Caco-2 (cell line): ENCODE results near the gene HASPIN. TPM values are rescaled to one million over a fixed set of nuclear protein-coding genes. Genes with fewer than 3 reads are reported as not detected.

Source experiments
- BruUV-seq: library from RNA; stranded (reverse); fragments of 400-500 nt; replicated peaks from 2 replicates; lab custom pipeline; 2021; lab: Mats Ljungman, UMichigan
- CTCF ChIA-PET: fragments of 300-600 bp; sonication (Branson Sonifier 250); formaldehyde crosslinking; loops from one replicate; lab custom pipeline; 2022; ENCODE audit warnings: antibody characterized with exemption; lab: Charles Lee
- POLR2A ChIA-PET: fragments of 300-600 bp; sonication (Branson Sonifier 250); formaldehyde crosslinking; loops from one replicate; lab custom pipeline; 2022; ENCODE audit warnings: antibody characterized with exemption; lab: Charles Lee
- DNase-seq, 2 experiments: peaks; one replicate each; pipeline versions ENCODE4 v3.0.0 to v3.0.0-alpha.2; 2020 to 2022
- H3K27me3 ChIP-seq: replicated peaks from 2 replicates; pipeline ENCODE4 v1.6.0; 2011; ENCODE audit warnings: low read length; ENCODE audit not compliant: control insufficient read depth, insufficient read depth
- H3K36me3 ChIP-seq: 2 replicates; pipeline ENCODE4 v1.5.1; 2011; ENCODE audit warnings: low read length; ENCODE audit not compliant: control insufficient read depth, insufficient read depth
- H3K4me1 ChIP-seq: fragments of 250-450 bp; sonication (Bioruptor Pico); 2 replicates; pipeline ENCODE4 v1.5.1; 2020; ENCODE audit warnings: mild to moderate bottlenecking
- H3K4me3 ChIP-seq: 2 replicates; pipeline ENCODE4 v1.5.1; 2011; ENCODE audit warnings: low read depth, mild to moderate bottlenecking, control low read depth, low read length
- H3K9me3 ChIP-seq: fragments of 250-450 bp; sonication (Bioruptor Pico); 2 replicates; pipeline ENCODE4 v1.5.1; 2020; ENCODE audit warnings: mild to moderate bottlenecking, moderate library complexity
- H3K27ac Mint-ChIP-seq: one replicate; pipeline ENCODE4 v1.8.0; 2022; ENCODE audit warnings: mixed read lengths; ENCODE audit not compliant: unreplicated experiment
- H3K27me3 Mint-ChIP-seq: one replicate; pipeline ENCODE4 v1.8.0; 2022; ENCODE audit warnings: mixed read lengths; ENCODE audit not compliant: insufficient read depth, unreplicated experiment
- H3K36me3 Mint-ChIP-seq: one replicate; pipeline ENCODE4 v1.8.0; 2022; ENCODE audit warnings: mild to moderate bottlenecking, mixed read lengths; ENCODE audit not compliant: insufficient read depth, unreplicated experiment
- H3K4me1 Mint-ChIP-seq: one replicate; pipeline ENCODE4 v1.8.0; 2022; ENCODE audit warnings: low read depth, mixed read lengths; ENCODE audit not compliant: unreplicated experiment
- H3K4me3 Mint-ChIP-seq: one replicate; pipeline ENCODE4 v1.8.0; 2022; ENCODE audit warnings: mild to moderate bottlenecking, moderate library complexity, mixed read lengths; ENCODE audit not compliant: unreplicated experiment
- H3K9me3 Mint-ChIP-seq: one replicate; pipeline ENCODE4 v1.8.0; 2022; ENCODE audit warnings: mixed read lengths; ENCODE audit not compliant: unreplicated experiment
- CTCF ChIP-seq, 2 experiments: fragments of 200-600 bp in 1 of 2; IDR thresholded peaks; 1 replicate in 1 of 2; 2 replicates in 1 of 2; pipeline versions ENCODE4 v1.5.1 to v1.8.0; 2011 to 2022; ENCODE audit warnings: antibody characterized with exemption in 1 of 2, control low read depth in 1 of 2, inconsistent platforms in 1 of 2, low read depth in 1 of 2, low read length in 1 of 2, mild to moderate bottlenecking in 1 of 2, moderate library complexity in 1 of 2; ENCODE audit not compliant: insufficient read depth in 1 of 2, severe bottlenecking in 1 of 2, unreplicated experiment in 1 of 2
- intact Hi-C: fragments of 100-400 bp; cut with micrococcal nuclease; formaldehyde crosslinking; loops from one replicate; pipeline ENCODE4 v1.10.0; 2022; ENCODE audit not compliant: unreplicated experiment
- total RNA-seq: library from RNA; stranded (reverse); gene quantifications from 2 replicates; pipeline ENCODE4 v1.2.3, GENCODE V29; 2022

The HASPIN gene
- total RNA-seq, 1 experiment from 2014 or later, result 9.5 TPM

GRCh38 chr17:3762922-3763776 is 39.4 kb downstream of the HASPIN start:
- no peaks in the 10 kb centered on the region for H3K27me3 Mint-ChIP-seq
- intact Hi-C loops, result no loop called here
- POLR2A ChIA-PET, result no interaction called here
- no peak overlapping the region for H3K4me3 Mint-ChIP-seq
- Histone ChIP-seq H3K4me3 (no peak overlapping the region), H3K9me3 (no peaks in the 10 kb centered on the region), H3K4me1 (no peaks in the 10 kb centered on the region), H3K36me3 (no peaks in the 10 kb centered on the region), H3K27me3 (no peaks in the 10 kb centered on the region)
- BruUV-seq, result no TSS peak
- peaks cover 9% of the 10 kb centered on the region for H3K9me3 Mint-ChIP-seq
- peaks cover 5% of the 10 kb centered on the region for H3K36me3 Mint-ChIP-seq
- no peak overlapping the region for H3K27ac Mint-ChIP-seq
- DNase-seq, result no peak
- TF ChIP-seq CTCF (IDR thresholded peaks at IDR 0.05; ENCODE audit: insufficient read depth in 1 of 2, low read depth in 1 of 2, low read length in 1 of 2, severe bottlenecking in 1 of 2, unreplicated experiment in 1 of 2), result no peak
- CTCF ChIA-PET, result no interaction called here
- H3K4me1 Mint-ChIP-seq, result no peaks in the 10 kb centered on the region

- H3K4me3 Mint-ChIP-seq, result no peak overlapping the region
- no peaks in the 10 kb centered on the region for H3K27me3 ChIP-seq
- no peak overlapping the region for H3K27ac Mint-ChIP-seq
- H3K36me3 Mint-ChIP-seq, result peaks cover 5% of the 10 kb centered on the region
- no TSS peak for BruUV-seq
- no peaks in the 10 kb centered on the region for H3K27me3 Mint-ChIP-seq
- TF ChIP-seq CTCF (IDR thresholded peaks at IDR 0.05; ENCODE audit: insufficient read depth in 1 of 2, low read depth in 1 of 2, low read length in 1 of 2, severe bottlenecking in 1 of 2, unreplicated experiment in 1 of 2), result no peak
- H3K9me3 Mint-ChIP-seq, result peaks cover 9% of the 10 kb centered on the region
- H3K4me1 ChIP-seq, result no peaks in the 10 kb centered on the region
- ChIA-PET CTCF (no interaction called here), POLR2A (no interaction called here)
- H3K4me3 ChIP-seq, result no peak overlapping the region
- DNase-seq, result no peak
- intact Hi-C loops, result no loop called here
- H3K4me1 Mint-ChIP-seq, result no peaks in the 10 kb centered on the region
- no peaks in the 10 kb centered on the region for H3K36me3 ChIP-seq
- H3K9me3 ChIP-seq, result no peaks in the 10 kb centered on the region
Measured at GRCh38 chr17:3763777-3764170, 40.1 kb downstream of the HASPIN start.

GRCh38 chr17:3765981-3766380 is 42.3 kb downstream of the HASPIN start:
- no peaks in the 10 kb centered on the region for H3K9me3 ChIP-seq
- H3K9me3 Mint-ChIP-seq, result peaks cover 4% of the 10 kb centered on the region
- DNase-seq, result no peak
- POLR2A ChIA-PET, result no interaction called here
- no peak overlapping the region for H3K4me3 ChIP-seq
- no peaks in the 10 kb centered on the region for H3K4me1 Mint-ChIP-seq
- H3K36me3 ChIP-seq, result no peaks in the 10 kb centered on the region
- H3K27me3 Mint-ChIP-seq, result no peaks in the 10 kb centered on the region
- H3K36me3 Mint-ChIP-seq, result peaks cover 5% of the 10 kb centered on the region
- H3K27me3 ChIP-seq, result no peaks in the 10 kb centered on the region
- no peak for TF ChIP-seq CTCF (IDR thresholded peaks at IDR 0.05; ENCODE audit: insufficient read depth in 1 of 2, low read depth in 1 of 2, low read length in 1 of 2, severe bottlenecking in 1 of 2, unreplicated experiment in 1 of 2)
- no TSS peak for BruUV-seq
- H3K4me3 Mint-ChIP-seq, result no peak overlapping the region
- H3K27ac Mint-ChIP-seq, result no peak overlapping the region
- intact Hi-C loops, result no loop called here
- H3K4me1 ChIP-seq, result no peaks in the 10 kb centered on the region
- CTCF ChIA-PET, result interaction anchor here (0.8 kb wide), 1 partner anchor 42 kb away, joined by 3 read pairs; the partner anchor contains the start of gene HASPIN
